Left lung (tissue), 10 donors: ENCODE data around the gene ARID3B. TPM values are rescaled to one million over a fixed set of nuclear protein-coding genes. Genes with fewer than 3 reads are reported as not detected.

ENCODE experiments used
- ATAC-seq: fragments of 200-7000 bp; cut with Tn5 transposase; one replicate; pipeline ENCODE4 v1.9.1; 2020; ENCODE audit warnings: moderate library complexity
- DNase-seq, 4 donors: peaks; one replicate each; pipeline ENCODE4 v3.0.0-alpha.2; 2013 to 2020
- H3K27ac ChIP-seq, 2 donors: fragments of 200-600 bp; sonication (generic) in 1 of 2; one replicate each; pipeline versions ENCODE4 v1.5.0 to v1.8.0; 2020 to 2021
- H3K27me3 ChIP-seq, 2 donors: fragments of 200-600 bp; sonication (generic) in 1 of 2; one replicate each; pipeline versions ENCODE4 v1.5.0 to v1.8.0; 2020 to 2021
- H3K36me3 ChIP-seq, 2 donors: fragments of 200-600 bp; sonication (generic) in 1 of 2; one replicate each; pipeline versions ENCODE4 v1.5.0 to v1.8.0; 2020 to 2021
- H3K4me1 ChIP-seq, 2 donors: fragments of 200-600 bp; one replicate each; pipeline ENCODE4 v1.8.0; 2021
- H3K4me3 ChIP-seq, 2 donors: fragments of 200-600 bp; sonication (generic) in 1 of 2; one replicate each; pipeline versions ENCODE4 v1.5.0 to v1.8.0; 2020 to 2021; ENCODE audit warnings: mild to moderate bottlenecking in 1 of 2
- H3K9me3 ChIP-seq, 2 donors: fragments of 200-600 bp; sonication (generic) in 1 of 2; one replicate each; pipeline versions ENCODE4 v1.5.0 to v1.8.0; 2020 to 2021
- intact Hi-C, 2 donors: fragments of 100-400 bp; cut with DNase I; formaldehyde crosslinking; loops; one replicate each; pipeline versions ENCODE4 v1.11.2 to v1.14.2; 2022
- polyA plus RNA-seq, 6 donors: library from polyadenylated mRNA; unstranded; fragments of 120-200 nt; gene quantifications; one replicate each; pipeline ENCODE4 v1.2.1, GENCODE V29; 2013; ENCODE audit not compliant: insufficient read length in 6 of 6
- total RNA-seq, 2 donors: library from RNA; stranded (reverse); fragmentation: NEBNext Ultra II Directional; extraction: Animal tissue kit (Norgen Biotek cat#: 25700); gene quantifications; one replicate each; pipeline ENCODE4 v1.2.1, GENCODE V29; 2021
- TF ChIP-seq, protein P1 (sequence below), 2 donors: fragments of 200-600 bp; sonication (generic) in 1 of 2; IDR thresholded peaks; one replicate each; pipeline versions ENCODE4 v1.5.0 to v1.8.0; 2021; ENCODE audit warnings: antibody characterized with exemption in 2 of 2
- donor health status: DM: no; HTN: yes; CAD: no.
- donor health status: DM: no; HTN: no; CAD: no.

The ARID3B gene
- total and polyA plus RNA-seq, 8 donors, result 5.8 to 12.1 (median 11.1) TPM

DNA sequence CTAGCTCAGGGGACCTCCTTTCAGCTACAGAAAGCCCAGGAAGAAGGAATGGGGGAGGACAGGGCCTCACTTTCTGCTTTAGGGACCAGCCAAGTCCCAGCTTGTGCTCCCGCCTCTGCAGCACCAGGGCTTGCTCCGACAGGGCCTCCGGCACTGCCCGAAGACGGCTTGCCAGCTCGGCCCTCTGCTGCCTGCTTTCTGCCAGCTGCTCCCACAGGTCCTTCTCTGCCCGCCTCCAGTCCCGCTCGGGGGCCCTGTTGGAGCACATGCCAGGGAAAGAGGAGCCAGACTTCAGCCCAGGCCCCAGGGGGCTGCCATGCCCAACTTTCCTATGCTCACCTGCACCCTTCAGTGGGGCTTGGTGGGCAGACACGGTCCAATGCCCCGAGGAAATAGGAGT is 70.3 kb downstream of the ARID3B start:
- no peak for ATAC-seq
- no peaks in the 10 kb centered on the region for H3K27me3 ChIP-seq
- intact Hi-C loops, result loop anchor here in 1 of 2 donors (10.0 kb wide), 1 partner anchor 67 kb away; the partner anchor contains the start of gene ARID3B

DNA sequence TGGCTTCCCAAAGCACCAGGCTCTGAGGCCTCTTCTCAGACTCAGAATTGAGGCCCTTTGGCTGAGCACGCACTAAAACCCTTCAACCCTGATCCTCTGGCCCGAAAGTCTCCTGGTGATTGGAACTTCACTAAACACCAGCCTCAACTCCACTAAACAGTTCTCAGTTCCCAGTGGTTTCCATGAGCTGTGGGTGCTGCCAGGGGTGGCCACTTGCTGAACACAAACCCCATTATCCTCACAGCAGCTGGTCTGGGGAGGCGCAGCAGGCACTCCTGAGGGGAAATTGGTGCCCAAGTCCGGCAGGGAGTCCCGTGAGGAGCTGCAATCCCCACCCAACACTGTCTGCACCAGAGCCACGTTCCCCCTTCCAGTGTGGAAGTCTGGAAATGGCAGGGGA is 70.8 kb downstream of the ARID3B start:
- no peaks in the 10 kb centered on the region for H3K36me3 ChIP-seq
- DNase-seq (peak in 1 of 4 donors; percentile 45), ATAC-seq (no peak)
- peaks cover 2 to 13% of the 10 kb centered on the region in 2 donors for H3K4me1 ChIP-seq
- no peaks in the 10 kb centered on the region for H3K27me3 ChIP-seq
- H3K27ac ChIP-seq, result no peak overlapping the region
- H3K4me3 ChIP-seq, result no peak overlapping the region
- TF ChIP-seq, protein P1, sequence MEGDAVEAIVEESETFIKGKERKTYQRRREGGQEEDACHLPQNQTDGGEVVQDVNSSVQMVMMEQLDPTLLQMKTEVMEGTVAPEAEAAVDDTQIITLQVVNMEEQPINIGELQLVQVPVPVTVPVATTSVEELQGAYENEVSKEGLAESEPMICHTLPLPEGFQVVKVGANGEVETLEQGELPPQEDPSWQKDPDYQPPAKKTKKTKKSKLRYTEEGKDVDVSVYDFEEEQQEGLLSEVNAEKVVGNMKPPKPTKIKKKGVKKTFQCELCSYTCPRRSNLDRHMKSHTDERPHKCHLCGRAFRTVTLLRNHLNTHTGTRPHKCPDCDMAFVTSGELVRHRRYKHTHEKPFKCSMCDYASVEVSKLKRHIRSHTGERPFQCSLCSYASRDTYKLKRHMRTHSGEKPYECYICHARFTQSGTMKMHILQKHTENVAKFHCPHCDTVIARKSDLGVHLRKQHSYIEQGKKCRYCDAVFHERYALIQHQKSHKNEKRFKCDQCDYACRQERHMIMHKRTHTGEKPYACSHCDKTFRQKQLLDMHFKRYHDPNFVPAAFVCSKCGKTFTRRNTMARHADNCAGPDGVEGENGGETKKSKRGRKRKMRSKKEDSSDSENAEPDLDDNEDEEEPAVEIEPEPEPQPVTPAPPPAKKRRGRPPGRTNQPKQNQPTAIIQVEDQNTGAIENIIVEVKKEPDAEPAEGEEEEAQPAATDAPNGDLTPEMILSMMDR (IDR thresholded peaks at IDR 0.05), result no peak
- intact Hi-C loops, result loop anchor here in 1 of 2 donors (10.0 kb wide), 1 partner anchor 67 kb away; the partner anchor contains the start of gene ARID3B
- H3K9me3 ChIP-seq, result no peaks in the 10 kb centered on the region

More for the DNA sequence above, 70.3 kb downstream of the ARID3B start:
- DNase-seq, result peak in 1 of 4 donors; percentile 78
- Histone ChIP-seq H3K36me3 (no peaks in the 10 kb centered on the region), H3K9me3 (no peaks in the 10 kb centered on the region), H3K27ac (no peak overlapping the region), H3K4me3 (no peak overlapping the region), H3K4me1 (peaks cover 0 to 8% of the 10 kb centered on the region in 2 donors)
- TF ChIP-seq, protein P1 (IDR thresholded peaks at IDR 0.05), result no peak

DNA sequence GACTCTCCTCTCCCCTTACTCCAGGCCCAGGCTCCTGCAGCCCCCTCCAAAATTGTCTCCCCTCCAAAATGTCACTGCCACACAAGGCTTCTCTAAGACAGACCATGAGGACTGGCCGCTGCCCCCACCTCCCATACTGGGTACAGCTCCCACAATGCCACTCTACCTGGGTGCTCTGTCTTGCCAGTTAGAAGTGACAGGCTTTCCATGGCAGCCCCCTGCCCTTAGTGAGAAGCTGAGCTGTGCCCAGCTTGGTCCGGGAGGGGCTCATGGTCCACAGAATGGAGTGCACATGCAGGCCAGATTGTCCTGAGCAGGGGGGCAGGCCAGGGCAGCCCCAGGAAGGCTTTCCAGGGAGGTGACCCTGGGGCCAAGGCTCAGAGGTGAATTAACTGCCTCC is 71.7 kb downstream of the ARID3B start:
- DNase-seq, result peak in 1 of 4 donors; percentile 45
- H3K36me3 ChIP-seq, result no peaks in the 10 kb centered on the region
- H3K27ac ChIP-seq, result no peak overlapping the region
- TF ChIP-seq, protein P1 (IDR thresholded peaks at IDR 0.05), result no peak
- intact Hi-C loops, result loop anchor here in 1 of 2 donors (10.0 kb wide), 1 partner anchor 68 kb away; the partner anchor contains the start of gene ARID3B
- H3K9me3 ChIP-seq, result no peaks in the 10 kb centered on the region
- H3K27me3 ChIP-seq, result no peaks in the 10 kb centered on the region
- H3K4me3 ChIP-seq, result no peak overlapping the region
- H3K4me1 ChIP-seq, result peaks cover 10 to 21% of the 10 kb centered on the region in 2 donors
- ATAC-seq, result no peak

DNA sequence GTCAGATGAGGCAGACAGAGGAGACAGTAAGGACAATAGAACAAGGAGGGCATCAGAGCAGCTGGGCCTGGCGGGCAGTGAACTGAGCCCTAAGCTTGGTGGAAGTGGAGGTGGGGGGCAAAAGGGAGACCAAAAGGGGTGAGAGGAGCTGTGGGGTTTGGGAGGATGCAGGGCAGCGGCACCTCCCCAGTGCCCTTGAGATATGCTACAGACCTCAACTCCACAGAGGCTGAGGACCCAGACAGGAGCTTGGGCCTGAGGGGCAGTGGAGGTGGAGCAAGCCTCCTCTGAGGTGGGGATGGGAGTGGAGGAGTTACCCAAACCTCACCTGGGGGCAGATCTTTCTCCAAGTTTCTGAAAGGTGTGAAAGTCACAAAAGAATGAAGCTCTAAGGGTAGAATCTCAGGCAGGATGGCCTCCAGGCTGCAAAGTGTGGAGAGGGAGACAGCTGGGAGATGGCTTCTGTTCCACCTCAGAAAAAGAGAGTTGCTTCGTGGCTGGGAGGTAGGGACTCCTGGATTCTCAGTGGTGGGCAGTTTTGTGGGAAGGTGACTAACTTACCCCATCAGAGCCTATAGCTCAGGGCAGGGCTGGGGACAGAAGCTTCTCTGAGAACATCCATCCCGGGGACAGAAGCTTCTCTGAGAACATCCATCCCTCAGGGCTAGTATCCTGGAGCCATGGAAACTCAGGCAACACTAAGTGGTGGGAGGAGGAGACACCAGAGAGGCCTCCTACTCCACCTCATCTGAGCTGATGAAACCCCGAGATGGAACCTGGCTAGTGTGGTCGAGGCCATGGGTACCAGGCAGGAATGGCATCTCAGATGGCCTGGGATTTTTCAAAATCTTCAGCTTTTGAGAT is 72.3 kb downstream of the ARID3B start:
- no peak for ATAC-seq
- no peaks in the 10 kb centered on the region for H3K27me3 ChIP-seq
- intact Hi-C loops, result loop anchor here in 1 of 2 donors (10.0 kb wide), 1 partner anchor 69 kb away; the partner anchor contains the start of gene ARID3B
- no peaks in the 10 kb centered on the region for H3K9me3 ChIP-seq
- TF ChIP-seq, protein P1 (IDR thresholded peaks at IDR 0.05), result no peak
- H3K4me1 ChIP-seq, result peaks cover 15 to 28% of the 10 kb centered on the region in 2 donors
- peak in 1 of 4 donors; percentile 38 for DNase-seq
- peak overlapping the region in 1 of 2 donors; percentile 94 for H3K27ac ChIP-seq
- H3K4me3 ChIP-seq, result no peak overlapping the region
- H3K36me3 ChIP-seq, result no peaks in the 10 kb centered on the region
